GM10266 (cell line): ENCODE data around the gene ADORA3.

Source experiments
- DNase-seq: peaks from one replicate; pipeline ENCODE4 v3.0.0; 2012; ENCODE audit errors: extremely low spot score
- CTCF ChIP-seq: IDR thresholded peaks from 2 replicates; pipeline ENCODE4 v1.5.1; 2012; ENCODE audit warnings: mild to moderate bottlenecking, low read depth; ENCODE audit not compliant: control insufficient read depth, insufficient read depth; ENCODE audit errors: missing control alignments

ADORA3 gene

DNA sequence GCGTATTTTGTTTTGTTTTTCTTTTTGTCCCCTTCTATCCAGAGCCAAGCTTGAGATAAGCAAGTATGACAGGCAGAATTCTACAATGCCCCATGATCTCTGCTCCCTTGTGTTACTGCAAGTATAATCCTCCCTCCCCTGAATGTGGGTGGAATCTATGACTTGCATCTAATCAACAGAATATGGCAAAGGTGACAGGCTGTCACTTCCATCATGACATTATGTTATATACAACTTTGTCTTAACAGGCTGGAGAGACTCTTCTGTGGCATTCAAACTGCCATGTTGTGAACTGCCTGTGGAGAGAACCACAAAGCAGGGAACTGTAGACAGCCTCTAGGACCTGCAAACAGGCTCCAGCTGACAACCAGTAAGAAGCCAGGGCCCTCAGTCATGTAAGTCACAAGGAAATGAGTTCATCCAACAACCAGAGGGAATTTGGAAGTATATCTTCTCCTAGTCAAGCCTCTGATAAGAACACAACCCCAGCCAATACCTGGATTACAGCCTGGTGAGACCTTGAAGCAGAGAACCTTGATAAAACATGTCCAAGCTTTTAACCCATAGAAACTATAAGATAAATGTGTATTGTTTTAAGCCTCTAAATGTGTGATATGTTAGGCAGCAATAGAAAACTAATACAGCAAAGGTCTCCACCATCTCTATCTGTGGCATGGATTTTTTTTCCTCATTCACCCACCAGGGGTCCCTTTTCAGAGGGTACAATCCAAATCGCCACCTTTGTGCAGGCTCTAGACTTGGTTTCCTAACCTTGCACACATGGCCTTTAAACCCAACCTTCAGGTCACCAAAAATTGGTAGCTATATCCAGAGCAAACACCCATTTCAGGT, 35.3 kb downstream of the ADORA3 start:
- no peak for DNase-seq
- no peak for TF ChIP-seq CTCF

DNA sequence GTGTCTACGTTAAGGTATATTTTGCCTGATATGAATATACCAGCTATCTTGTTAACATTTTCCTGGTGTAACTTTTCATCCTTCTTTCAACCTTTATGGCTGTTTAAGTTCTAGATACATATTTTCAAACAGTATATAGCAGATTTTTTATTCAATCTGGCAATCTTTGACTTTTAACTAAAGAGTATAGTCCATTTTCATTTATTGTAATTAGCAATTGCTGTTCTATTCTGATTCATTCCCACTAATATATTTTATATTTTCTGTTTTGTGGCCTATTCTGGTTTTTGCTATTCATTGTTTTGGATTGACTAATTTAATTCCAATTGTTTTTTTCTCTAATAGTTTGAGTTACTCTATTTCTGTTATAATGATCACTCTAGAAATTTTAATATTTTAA, 37.0 kb downstream of the ADORA3 start:
- TF ChIP-seq CTCF, result no peak
- no peak for DNase-seq

DNA sequence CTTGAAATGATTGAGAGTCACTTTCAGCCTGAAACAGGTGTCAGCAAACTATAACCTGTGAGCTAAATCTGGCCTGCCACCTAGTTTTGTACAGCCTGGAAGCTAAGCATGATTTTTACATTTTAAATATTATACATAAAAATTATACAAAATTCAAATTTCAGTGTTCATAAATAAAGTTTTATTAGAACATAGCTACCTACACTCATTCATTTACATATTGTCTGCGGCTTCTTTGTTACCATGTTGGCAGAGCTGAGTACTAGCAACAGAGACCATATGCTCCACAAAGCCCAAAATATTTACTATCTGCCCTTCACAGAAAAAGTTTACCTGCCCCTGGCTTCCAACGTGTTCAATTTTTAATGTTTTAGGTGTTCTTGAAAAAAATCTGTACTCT, 37.7 kb downstream of the ADORA3 start:
- no peak for DNase-seq
- no peak for TF ChIP-seq CTCF

- no peak for TF ChIP-seq CTCF
- no peak for DNase-seq
Measured at GRCh38 chr1:111463029-111463683, 40.3 kb downstream of the ADORA3 start.

- no peak for TF ChIP-seq CTCF
- DNase-seq, result no peak
Measured at GRCh38 chr1:111462370-111463028, 40.9 kb downstream of the ADORA3 start.

DNA sequence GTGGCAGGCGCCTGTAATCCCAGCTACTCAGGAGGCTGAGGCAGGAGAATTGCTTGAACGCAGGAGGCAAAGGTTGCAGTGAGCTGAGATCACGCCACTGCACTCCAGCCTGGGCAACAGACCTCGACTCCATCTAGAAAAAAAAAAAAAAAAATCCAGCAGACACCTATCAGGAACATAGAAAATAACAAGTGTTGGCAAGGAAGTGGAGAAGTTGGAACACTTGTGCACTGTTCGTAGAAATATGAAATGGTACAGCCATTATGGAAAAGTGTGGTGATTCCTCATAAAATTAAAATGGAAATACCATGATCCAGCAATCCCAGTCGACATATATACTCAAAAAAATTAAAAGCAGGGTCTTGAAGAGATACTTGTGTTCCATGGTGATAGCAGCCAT, 41.7 kb downstream of the ADORA3 start:
- no peak for DNase-seq
- TF ChIP-seq CTCF, result no peak
